GM12872 (cell line): ENCODE results near the gene PTPRH.

Experiments used
- CTCF ChIP-seq: IDR thresholded peaks from 3 replicates; pipeline ENCODE4 v1.5.1; 2011; ENCODE audit warnings: low read depth, mild to moderate bottlenecking, low read length, moderate library complexity; ENCODE audit not compliant: insufficient read depth

PTPRH gene

GRCh38 chr19:55231391-55232285 is 22.3 kb upstream of the PTPRH start:
- TF ChIP-seq CTCF = no peak

- TF ChIP-seq CTCF = no peak
Measured at GRCh38 chr19:55230780-55231179, 21.5 kb upstream of the PTPRH start.

GRCh38 chr19:55230329-55230728 is 21.0 kb upstream of the PTPRH start:
- TF ChIP-seq CTCF = no peak

GRCh38 chr19:55229789-55230182 is 20.5 kb upstream of the PTPRH start:
- TF ChIP-seq CTCF = no peak

- no peak for TF ChIP-seq CTCF
Measured at GRCh38 chr19:55229145-55229788, 20.0 kb upstream of the PTPRH start.

- no peak for TF ChIP-seq CTCF
Measured at GRCh38 chr19:55228403-55229031, 19.2 kb upstream of the PTPRH start, which contains the start of gene TMEM86B. TMEM86B (minus strand) TSS chr19:55228763; CDS start chr19:55228741, 22 bp downstream.

- no peak for TF ChIP-seq CTCF
Measured at GRCh38 chr19:55228015-55228391, 18.7 kb upstream of the PTPRH start.
